ENCODE measurements around the gene ZNF76. TPM values are rescaled to one million over a fixed set of nuclear protein-coding genes. Genes with fewer than 3 reads are reported as not detected.

The ZNF76 gene
- total and polyA plus RNA-seq, 2 donors (not counting 3 experiments of a cell fraction or from before 2014, with no cell fraction given): 27.9 to 34.6 TPM

GRCh38 chr6:35287671-35288396 is 28.3 kb downstream of the ZNF76 start:
- Histone ChIP-seq H3K9ac (replicated peaks; ENCODE audit: extremely low read depth, insufficient read depth, low read length) (no peak overlapping the region), H3K4me2 (ENCODE audit: insufficient read depth, low read length) (no peak overlapping the region), H3K27ac (ENCODE audit: insufficient read depth, low read depth, low read length) (no peak overlapping the region), H3K9me3 (replicated peaks; ENCODE audit: control insufficient read depth, insufficient read depth, low read length) (no peaks in the 10 kb centered on the region), H3K4me3 (replicated peaks in 1 of 3; ENCODE audit: insufficient read depth in 1 of 3, low read depth in 1 of 3, low read length in 3 of 3) (no peak overlapping the region), H3K79me2 (ENCODE audit: control insufficient read depth, insufficient read depth, low read length) (no peaks in the 10 kb centered on the region), H2AFZ (ENCODE audit: low read depth, low read length) (no peak overlapping the region), H3K36me3 (ENCODE audit: control insufficient read depth in 2 of 2, extremely low read depth in 1 of 2, insufficient read depth in 2 of 2, low read length in 2 of 2) (peaks cover 3 to 52% of the 10 kb centered on the region in 2 experiments), H4K20me1 (replicated peaks; ENCODE audit: control insufficient read depth, extremely low read depth, insufficient read depth, low read length) (no peaks in the 10 kb centered on the region), H3K27me3 (ENCODE audit: control insufficient read depth in 2 of 2, insufficient read depth in 2 of 2, low read length in 2 of 2) (no peaks in the 10 kb centered on the region), H3K4me1 (ENCODE audit: control insufficient read depth, extremely low read depth, insufficient read depth, low read length) (no peaks in the 10 kb centered on the region), H3K9me1 (replicated peaks; ENCODE audit: control insufficient read depth, extremely low read depth, insufficient read depth, low read length) (no peaks in the 10 kb centered on the region)
- intact Hi-C loops (cut with micrococcal nuclease) (no loop called here), dilution Hi-C loops (cut with MboI; ENCODE audit: extremely low pct_ligation_motif_present, low sequenced_read_pairs) (no loop called here)
- DNase-seq (ENCODE audit: low read depth, low spot score): no peak
- FAIRE-seq: no peak
- POLR2A ChIA-PET: no interaction called here
- BruUV-seq (replicated peaks): no TSS peak
- TF ChIP-seq POLR2A (IDR thresholded peaks at IDR 0.05; ENCODE audit: low read depth, low read length) (no peak), JUN (IDR thresholded peaks at IDR 0.05; ENCODE audit: borderline replicate concordance, insufficient read depth, insufficient read length, low read depth) (no peak), MYC (IDR thresholded peaks at IDR 0.05; ENCODE audit: low read depth, low read length) (no peak), FOS (IDR thresholded peaks at IDR 0.05; ENCODE audit: borderline replicate concordance, insufficient read depth, low read length) (no peak), GATA2 (IDR thresholded peaks at IDR 0.05; ENCODE audit: insufficient read depth, insufficient read length, low read depth, low read length) (no peak), MAX (IDR thresholded peaks at IDR 0.05; ENCODE audit: insufficient read depth, insufficient read length) (no peak), POLR2AphosphoS5 (IDR thresholded peaks at IDR 0.05; ENCODE audit: insufficient read depth, low read depth, low read length) (no peak), CTCF (IDR thresholded peaks at IDR 0.05; ENCODE audit: extremely low read depth in 1 of 2, insufficient read depth in 1 of 2, low read depth in 1 of 2, low read length in 2 of 2) (no peak), EZH2 (IDR thresholded peaks at IDR 0.05; ENCODE audit: borderline replicate concordance, low read depth, low read length, severe bottlenecking) (no peak)
- CTCF ChIA-PET: interaction anchor here (1.3 to 3.2 kb wide), 2 partner anchors 9 to 39 kb away, joined by 6 to 10 read pairs; partner anchors contain the start of gene DEF6
